ENCODE results near the gene FEZF1.
A peak's percentile ranks its signal among the peaks of the same experiment; 100 is the strongest.

Gene FEZF1

DNA sequence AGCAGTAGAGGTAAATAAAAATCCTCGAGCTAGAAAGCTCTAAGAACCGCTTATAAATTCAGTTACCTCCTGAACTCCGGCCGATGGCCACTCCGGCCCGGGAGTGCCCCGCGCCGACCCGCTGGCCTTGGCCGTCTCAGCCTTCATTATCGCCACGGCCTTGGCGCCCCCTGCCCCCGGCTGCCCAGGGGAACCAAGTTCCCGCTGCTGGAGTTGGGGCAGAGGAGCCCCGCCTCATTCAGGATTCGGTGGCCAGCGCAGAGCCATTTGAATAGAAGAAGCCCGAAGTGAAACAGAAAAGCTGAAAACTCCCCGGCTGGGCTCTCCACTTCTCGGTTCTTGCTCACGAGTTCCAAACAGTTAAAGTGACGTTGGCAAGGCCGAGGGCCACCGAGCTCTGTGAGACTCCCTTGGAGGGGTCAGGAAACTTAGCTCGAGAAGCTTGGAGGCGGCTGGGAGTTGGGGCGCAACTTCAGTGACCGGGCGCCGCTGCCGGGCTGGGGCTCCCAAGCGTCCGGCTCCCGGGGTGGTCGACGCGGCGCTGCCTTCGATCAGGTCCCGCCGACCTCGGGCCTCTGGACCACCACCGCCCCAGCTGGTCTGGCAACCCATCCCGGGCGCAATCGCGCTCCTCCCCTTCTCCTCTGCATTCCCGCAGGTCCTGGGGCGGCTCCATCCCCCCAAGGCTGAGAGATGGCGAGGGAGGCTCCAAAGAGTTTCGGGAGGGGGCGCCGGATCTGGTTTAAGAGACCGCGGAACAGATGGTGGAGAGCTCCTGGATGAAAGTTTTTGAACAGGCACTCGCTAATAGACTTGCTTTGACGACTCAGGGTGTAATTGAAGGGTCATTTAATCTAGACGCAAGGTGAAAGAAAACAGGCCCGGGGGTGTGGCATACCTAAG is 5.8 kb upstream of the FEZF1 start:
- Histone ChIP-seq H3K4me3 (peak overlapping the region in 6 of 7 experiments; percentile 4 to 26 (median 17)), H3K27ac (no peak overlapping the region)

DNA sequence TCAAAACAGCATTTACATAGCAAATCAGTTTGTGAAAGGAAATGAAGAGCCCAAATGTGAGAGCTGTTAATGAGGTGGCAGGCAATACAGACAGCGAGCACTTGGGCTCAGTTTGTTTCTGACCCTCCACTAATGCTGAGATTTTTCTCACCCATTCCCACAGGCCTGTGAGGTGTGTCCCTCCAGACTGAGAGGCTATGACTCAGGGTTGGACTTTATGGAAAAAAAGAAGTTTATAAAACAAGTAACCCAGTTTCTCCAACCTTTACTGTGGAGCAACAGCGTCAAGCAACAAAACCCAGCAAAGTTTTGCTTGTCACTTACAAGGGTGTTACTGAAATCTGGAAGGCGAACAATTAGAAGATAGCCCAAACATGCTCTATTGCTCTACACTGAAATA is 4.9 kb upstream of the FEZF1 start:
- Histone ChIP-seq H3K27ac (no peak overlapping the region), H3K4me3 (no peak overlapping the region)

DNA sequence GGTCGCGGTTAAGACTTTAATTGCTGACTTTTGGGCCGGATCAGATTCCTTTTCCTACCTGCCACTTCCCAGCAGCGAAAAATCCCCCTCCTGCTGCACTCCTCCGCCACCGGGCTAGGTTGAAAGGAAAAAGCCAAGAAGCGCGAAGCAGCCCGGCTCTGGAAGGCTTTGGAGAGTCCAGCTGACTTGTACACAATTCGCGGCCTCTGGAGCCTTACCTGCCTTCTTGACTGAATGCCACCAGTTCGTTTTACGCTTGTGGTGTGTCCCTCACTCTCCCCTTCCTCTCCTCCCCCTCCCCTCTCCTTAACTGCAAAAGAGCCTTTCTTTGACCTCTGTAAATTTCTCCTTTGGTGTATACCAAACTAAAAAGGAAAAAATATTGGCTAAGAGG is 2.7 kb upstream of the FEZF1 start:
- H3K27ac ChIP-seq: no peak overlapping the region
- H3K4me3 ChIP-seq: no peak overlapping the region

DNA sequence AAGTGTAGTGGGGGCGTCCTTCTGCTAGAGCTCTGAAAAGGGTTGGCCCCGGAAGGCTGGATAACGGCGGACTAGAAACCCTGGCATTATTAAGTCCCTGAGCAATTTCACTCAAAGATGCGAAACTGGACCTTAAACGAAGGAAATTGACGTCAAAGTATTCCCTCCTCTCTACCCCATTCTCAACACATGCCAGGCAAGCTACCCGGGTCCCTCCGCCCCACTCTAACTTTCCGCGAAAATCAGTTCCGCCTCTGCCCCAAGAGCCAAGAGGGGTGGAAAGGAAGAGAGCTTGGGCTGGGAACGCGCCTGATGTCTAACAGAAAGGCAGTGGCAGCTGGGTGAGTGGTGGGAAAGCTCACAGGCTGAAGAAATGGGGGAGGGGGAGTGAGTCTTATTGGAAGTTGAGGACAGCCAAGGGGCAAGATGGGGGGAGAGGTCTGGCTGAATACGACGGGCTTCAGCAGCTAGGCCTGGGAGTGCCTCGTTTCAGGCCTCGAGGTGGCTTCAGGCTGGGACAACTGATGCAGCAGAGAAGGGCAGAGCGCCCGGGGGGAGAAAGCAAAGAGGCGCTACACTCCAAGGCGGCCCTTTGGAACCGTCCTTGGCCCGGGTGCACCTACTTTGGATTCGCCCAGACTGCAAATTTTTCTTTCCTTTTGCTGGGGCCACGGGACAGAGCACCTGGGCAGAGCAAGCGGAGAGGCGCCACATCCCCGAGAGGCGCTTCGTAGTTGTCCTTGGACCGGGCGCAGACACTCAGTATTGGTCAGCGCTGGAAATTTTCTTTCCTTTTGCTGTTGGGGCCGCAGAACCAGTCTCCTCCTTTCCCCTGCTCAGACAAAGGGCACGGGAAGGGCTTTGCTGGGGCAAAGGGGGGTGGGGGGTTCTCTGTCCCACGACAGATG is 2.0 kb upstream of the FEZF1 start:
- Histone ChIP-seq H3K4me3 (no peak overlapping the region), H3K27ac (no peak overlapping the region)

DNA sequence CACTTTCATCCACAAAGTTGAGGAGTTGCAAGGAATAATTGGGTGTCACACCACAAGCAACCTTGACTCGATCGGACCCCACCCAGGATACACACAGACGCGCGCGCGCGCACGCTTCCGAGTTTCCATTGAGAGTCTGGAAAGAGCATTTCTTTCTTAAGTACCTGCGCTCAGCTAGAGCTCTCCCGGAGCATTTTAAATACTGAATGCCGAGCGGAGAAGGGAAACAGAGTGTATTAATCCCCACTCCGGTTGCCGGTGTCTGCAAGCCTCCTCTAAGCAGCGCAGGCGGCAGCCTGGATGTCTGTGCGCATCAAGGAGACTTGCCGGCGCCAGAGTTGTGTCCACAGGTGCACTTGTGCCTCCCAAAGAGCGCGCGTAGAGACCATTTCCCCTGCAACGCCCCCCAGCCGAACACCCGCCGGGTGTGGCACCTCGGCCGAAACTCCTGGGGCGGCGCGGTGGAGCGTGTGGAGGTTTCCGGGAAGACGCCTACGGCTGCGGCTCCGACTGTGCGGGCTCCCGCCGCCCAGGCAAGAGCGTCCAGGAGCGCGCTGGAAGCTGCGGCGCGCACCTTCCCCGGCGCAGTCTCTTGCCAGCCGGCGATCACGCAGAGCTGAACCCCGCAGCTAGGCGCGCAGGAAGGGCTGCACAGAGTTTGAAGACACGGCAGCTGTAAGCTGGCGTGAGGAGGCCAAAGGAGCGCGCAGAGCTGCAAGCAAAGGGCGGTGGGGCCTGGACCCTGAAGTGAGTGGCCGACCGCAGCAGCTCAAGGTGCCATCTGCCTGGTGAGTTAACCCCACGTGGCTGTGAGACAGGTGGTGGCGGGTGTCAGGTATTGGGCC is 1.1 kb upstream of the FEZF1 start:
- H3K4me3 ChIP-seq: peak overlapping the region in 4 of 7 experiments; percentile 0 to 21 (median 10)
- H3K27ac ChIP-seq: no peak overlapping the region

DNA sequence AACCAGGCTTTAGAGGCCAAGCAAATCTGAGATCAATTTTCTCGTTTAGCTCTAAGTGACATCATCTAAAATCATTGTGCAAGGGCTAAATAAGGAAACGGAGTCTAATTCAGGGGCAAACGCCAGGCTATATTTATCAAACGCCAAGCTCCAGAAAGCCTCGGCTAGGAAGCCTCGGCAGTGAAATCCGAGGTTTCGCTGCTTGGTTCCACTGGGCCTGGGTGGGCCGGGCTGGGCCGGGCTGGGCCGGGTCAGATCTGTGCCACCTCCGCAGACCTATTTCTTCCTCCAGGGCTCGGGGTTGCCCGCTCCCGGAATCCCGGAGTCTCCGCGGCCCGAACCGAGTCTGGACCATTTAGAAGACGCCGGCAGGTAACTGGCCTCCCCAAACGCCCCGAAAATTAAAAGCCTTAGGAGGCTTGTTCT is 459 bp upstream of the FEZF1 start:
- peak overlapping the region in 4 of 7 experiments; percentile 7 to 21 (median 12) for H3K4me3 ChIP-seq
- H3K27ac ChIP-seq: no peak overlapping the region

DNA sequence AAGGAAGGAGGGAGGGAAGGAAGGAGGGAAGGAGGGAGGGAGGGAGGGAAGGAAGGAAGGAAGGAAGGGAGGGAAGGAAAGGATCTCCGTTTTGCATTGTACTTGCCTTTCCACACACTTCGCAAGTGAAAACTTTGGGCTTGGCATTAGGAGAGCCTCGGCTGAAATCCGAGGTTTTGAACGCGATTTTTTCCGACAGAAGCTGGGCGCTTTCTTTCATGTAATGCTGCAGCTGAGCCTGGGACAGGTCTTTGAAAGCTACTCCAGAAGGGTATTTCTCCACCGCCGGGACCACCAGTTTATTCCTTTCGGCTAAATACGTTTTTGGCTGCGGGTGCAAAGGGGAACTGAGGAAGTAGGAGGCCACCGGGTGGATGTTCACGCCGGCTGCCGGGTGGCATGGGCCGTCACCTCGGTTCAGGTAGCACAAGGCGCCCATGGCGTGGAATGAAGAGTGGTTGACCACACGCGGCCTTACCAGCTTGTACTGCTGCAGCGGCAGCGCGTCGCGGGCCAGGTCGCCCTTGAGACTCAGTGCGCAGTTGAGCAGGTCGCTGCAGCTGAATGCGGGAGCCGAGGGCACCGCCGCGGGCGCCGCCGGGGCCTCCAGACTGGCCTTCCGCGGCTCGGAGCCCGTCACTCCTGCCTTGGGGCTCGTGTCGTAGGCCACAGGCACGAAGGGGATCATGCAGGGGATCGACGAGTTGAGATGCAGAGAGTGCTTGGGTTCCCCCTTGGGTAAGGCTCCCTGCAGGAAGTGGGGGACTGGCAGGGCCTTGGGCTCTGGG is 825 bp downstream of the FEZF1 start:
- no peak overlapping the region for H3K27ac ChIP-seq
- no peak overlapping the region for H3K4me3 ChIP-seq

DNA sequence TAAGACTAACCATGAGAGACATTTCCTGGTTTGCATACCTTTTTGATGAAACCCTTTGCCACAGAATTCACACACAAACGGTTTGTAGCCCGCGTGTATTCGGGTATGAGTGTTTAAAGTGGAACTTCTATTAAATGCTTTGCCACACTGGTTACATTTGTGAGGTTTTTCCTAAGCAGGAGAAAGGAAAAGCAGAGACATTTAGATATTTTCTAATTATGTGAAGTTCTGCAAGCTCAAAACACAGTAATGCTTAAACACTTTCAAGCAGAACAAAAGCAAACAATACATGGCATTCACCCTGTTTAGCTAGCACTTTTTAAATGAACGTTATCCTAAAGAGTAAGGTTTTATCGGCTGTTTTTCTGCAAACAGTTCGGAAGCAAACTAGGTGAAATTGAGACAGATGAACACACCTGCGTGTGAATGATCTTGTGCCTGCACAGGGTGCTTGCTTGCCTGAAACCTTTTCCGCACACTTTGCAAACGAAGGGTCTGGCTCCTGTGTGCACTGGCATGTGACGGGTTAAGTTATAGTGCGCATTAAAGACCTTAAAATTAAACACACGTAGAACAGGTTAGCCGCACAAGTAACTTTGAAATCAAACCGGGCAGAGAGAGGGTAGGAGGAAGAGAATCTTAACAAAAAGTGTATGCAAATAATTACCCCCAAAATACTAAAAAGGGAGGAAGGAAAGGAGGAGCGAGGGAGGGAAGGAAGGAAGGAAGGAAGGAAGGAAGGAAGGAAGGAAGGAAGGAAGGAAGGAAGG is 1.6 kb downstream of the FEZF1 start:
- H3K4me3 ChIP-seq: no peak overlapping the region
- no peak overlapping the region for H3K27ac ChIP-seq

DNA sequence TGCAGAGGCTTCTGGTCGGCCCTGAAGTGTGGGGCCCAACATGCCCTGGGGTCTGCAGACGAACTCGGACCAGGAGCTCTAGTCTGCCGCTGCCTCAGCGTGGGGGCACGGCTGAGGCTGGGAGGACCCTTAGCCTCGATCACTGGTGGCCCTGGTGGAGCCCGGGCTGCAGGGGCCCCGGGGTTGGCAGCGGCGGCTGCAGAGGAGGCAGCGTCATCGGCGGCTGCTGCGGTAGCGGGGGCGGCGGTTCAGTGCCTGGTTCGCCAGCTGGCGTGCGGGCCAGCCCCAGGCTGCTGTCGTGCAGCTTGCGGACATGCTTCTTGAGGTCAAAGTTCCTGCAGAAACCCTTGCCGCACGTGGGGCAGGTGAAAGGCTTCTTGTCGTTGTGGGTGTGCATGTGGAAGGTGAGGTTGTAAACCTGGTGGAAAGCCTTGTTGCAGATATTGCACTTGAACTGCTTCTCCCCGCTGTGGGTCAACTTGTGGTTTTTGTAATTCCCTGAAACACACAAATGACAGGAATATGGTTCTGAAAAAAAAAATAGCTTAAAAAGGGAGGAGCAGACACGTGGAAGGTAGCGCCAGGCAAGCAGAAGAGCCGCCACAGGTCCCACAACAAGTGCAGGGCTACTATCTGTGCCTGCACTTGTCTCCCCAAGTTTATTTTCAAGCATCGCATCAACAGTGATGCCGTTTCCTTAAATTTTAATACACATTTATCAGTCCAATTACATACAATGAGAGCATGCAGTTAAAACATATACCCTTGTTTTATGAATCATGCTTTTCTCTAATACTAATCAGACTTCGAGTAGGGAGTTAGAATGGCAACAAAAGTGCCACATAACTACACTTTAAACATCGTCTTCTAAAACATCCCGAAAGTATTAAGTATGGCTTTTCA is 2.4 kb downstream of the FEZF1 start:
- Histone ChIP-seq H3K4me3 (no peak overlapping the region), H3K27ac (no peak overlapping the region)

DNA sequence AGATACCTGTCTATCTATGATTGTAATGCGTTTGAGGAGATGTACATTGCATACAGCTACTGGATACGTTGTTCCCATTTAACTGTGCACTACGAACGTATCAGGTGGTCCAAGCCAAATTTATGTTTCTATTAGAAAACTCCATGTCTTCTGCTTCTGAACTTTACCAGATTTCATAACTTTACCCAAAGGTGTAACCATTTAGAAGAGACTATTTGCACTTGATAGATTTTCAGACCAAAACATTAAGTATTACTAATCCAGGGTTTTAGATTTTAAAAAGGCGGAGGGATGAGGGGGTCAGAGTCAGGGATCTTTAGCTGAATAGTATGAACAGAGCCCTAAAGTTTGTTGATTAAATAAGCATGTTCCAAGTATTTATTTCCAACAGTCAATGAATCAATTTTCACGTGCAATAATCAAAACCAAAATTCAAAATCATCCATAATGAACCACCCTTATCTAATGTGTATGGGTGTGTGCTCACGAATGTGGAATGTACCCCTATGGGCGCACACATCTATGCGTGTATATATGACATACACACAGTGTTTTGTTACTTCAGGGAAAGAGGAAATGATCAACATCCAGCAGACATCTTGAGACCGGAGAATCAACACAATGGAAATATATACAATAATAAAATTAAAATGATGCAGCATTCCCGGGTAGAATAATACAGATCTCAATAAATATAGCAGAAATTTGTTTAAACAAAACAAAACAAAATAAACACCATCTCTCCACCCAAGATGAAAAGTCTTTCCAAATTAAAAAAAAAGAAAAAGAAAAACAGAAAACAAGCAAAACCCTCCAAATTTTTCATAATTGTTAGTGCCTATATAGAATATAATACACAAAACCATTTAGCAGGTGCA is 3.4 kb downstream of the FEZF1 start:
- Histone ChIP-seq H3K27ac (no peak overlapping the region), H3K4me3 (no peak overlapping the region)

DNA sequence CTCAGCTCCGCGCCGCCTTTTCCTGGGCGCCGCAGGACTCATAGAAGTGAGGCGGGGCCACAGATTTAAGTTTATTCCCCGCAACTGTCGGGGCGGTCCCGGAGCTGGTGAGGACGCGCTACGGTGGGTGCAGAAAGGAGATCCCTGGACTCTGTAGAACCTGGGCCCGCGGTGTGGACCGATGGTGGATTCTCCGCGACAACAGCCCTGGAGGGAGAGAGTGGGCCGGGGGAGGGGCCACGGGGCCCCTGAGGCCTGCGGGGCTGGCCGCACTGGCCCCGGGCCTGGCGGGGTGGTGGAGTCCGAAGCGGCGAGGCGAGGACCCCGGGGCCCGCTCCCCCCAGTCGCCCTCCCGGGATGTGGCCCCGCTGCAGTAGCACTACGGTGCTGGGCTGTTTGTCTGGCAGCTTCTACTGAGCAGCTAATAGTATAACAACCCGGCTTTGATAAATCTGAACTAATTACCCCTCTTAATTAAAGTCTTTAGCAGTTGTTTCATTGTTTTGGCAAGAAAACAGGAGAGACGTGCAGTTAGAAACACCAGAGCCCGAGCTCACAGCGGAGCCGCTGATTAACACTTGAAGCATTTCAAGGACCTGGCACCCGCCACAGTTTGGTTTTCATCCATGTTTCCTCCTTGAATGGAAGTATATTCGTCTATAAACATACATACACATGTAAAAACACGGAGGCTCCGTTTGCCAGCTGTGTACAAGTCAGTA is 4.2 kb downstream of the FEZF1 start:
- no peak overlapping the region for H3K27ac ChIP-seq
- H3K4me3 ChIP-seq: peak overlapping the region in 1 of 7 experiments; percentile 1

DNA sequence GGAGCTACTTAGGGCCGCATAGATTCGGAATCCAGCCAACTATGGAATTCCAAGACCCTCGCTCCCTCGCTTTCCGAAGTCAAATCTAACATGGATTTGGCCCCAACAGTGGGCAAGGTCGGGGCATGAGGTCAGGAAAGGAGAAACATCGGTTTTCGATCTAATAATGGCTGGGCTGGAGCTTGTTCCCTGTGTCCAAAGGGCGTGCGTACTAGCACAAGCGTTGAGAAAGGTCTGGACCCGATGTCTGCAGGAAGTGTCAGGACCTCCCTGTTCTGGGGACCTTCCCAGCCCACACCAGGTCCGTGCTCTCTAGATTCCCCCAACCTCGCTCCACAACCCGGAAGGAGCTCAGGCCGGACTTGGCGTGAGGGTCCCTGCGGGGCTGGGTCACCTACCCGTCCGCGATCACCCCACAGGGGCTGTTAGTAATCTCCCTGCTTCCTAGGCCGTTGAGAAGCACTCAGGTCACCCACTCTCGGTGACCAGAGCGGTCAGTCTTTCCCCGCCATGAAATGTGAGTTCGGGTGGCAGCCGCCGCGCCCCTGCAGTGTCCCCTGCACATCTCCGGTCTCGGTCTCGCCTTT is 4.8 kb downstream of the FEZF1 start:
- H3K27ac ChIP-seq: no peak overlapping the region
- H3K4me3 ChIP-seq: peak overlapping the region in 1 of 7 experiments; percentile 1

DNA sequence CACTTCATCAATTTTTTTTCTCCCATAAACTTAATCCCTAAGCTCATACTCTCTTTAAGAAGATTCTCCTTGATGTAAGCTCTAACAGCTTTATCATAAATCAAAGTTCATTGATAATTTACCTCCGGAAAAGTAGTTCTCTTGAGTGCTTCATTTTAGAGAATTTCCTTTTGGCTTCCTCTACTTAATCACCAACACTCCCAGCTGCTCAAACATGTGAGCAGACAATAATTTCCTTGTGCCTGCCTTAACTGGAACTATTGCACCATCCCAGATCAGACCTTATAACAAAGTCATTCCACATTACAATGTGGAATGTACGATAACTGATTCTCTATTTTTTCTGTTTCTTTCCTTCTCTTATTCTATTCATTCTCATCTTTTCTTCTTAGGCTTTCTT is 5.9 kb downstream of the FEZF1 start:
- no peak overlapping the region for H3K4me3 ChIP-seq
- no peak overlapping the region for H3K27ac ChIP-seq

DNA sequence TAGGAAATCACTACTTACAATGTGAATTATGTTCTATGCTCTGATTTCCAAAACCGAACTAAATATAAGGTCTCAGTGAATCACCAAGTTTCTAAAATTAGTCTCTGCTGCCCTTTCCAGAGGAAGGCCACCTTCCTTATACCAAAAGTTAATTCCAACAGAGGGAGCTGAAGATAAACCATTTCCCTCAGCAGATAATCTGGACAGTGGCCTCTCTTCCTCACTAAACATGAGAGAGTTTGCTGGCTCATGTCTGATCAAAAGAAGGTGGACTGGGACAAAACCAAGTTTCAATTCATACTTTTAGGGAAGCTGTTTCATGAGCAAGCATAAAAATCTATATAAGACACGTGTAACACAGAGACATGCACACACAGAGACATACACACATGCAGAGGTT is 6.4 kb downstream of the FEZF1 start:
- H3K27ac ChIP-seq: no peak overlapping the region
- no peak overlapping the region for H3K4me3 ChIP-seq

DNA sequence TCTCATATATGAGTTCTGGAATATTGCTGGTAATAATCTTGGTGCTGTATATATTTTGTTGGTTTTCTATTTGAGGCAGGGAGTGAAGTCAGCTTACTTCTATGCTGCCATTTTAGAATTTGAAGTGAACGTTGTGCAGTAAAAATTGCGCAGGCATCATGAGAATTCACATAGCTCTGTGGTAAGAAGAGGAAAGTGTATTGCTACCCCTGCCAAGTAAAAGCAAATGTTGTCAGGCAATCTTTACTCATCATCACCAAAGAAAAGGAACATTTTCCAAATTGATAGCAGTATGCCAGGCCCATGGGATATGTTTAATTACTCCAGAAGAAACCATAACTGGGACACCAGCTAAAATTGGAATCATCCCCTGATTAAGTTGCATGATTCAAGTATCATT is 13.4 kb downstream of the FEZF1 start:
- Histone ChIP-seq H3K4me3 (no peak overlapping the region), H3K27ac (no peak overlapping the region)

Measured in skin epidermis (tissue), 12 donors.